Activated CD4-positive, alpha-beta memory T cell treated with anti-CD3 and anti-CD28 coated beads for 36 hours (primary cell): Measurements from ENCODE around the gene TXNRD3. TPM values are rescaled to one million over a fixed set of nuclear protein-coding genes. Genes with fewer than 3 reads are reported as not detected.

Experiments used
- CTCF ChIA-PET: fragments of 350-600 bp; sonication (Branson Sonifier 250); formaldehyde crosslinking; loops from one replicate; lab custom pipeline; 2021; ENCODE audit warnings: antibody characterized with exemption, inconsistent platforms; lab: Charles Lee
- POLR2A ChIA-PET: fragments of 350-600 bp; sonication (Branson Sonifier 250); formaldehyde crosslinking; loops from one replicate; lab custom pipeline; 2021; ENCODE audit warnings: antibody characterized with exemption; lab: Charles Lee
- DNase-seq: peaks from one replicate; pipeline ENCODE4 v3.0.0-alpha.2; 2020
- H3K27ac Mint-ChIP-seq: one replicate; pipeline ENCODE4 v1.8.0; 2021; ENCODE audit warnings: mixed read lengths
- H3K27me3 Mint-ChIP-seq: one replicate; pipeline ENCODE4 v1.8.0; 2021; ENCODE audit warnings: mixed read lengths
- H3K36me3 Mint-ChIP-seq: one replicate; pipeline ENCODE4 v1.8.0; 2021; ENCODE audit warnings: mixed read lengths
- H3K4me1 Mint-ChIP-seq: one replicate; pipeline ENCODE4 v1.8.0; 2021; ENCODE audit warnings: low read depth, mixed read lengths
- H3K4me3 Mint-ChIP-seq: one replicate; pipeline ENCODE4 v1.8.0; 2021; ENCODE audit warnings: mild to moderate bottlenecking, mixed read lengths
- H3K9me3 Mint-ChIP-seq: one replicate; pipeline ENCODE4 v1.8.0; 2021; ENCODE audit warnings: mixed read lengths
- intact Hi-C: fragments of 100-400 bp; cut with micrococcal nuclease; formaldehyde crosslinking; loops from one replicate; pipeline ENCODE4 v1.15.1; 2023
- total RNA-seq, 2 experiments: library from RNA; stranded (reverse); gene quantifications; one replicate each; pipeline ENCODE4 v1.2.3, GENCODE V29; 2021

TXNRD3 gene
- total RNA-seq, 2 experiments from 2014 or later = 1.3 to 2.0 TPM

- CTCF ChIA-PET = interaction anchor here (0.7 to 1.7 kb wide), 5 partner anchors 20 to 866 kb away, joined by 3 to 5 read pairs (median 4); no protein-coding TSS in a partner anchor
- Mint-ChIP-seq H3K4me3 (no peak overlapping the region), H3K36me3 (no peaks in the 10 kb centered on the region), H3K27me3 (peaks cover 10% of the 10 kb centered on the region), H3K4me1 (peaks cover 5% of the 10 kb centered on the region), H3K27ac (no peak overlapping the region), H3K9me3 (no peaks in the 10 kb centered on the region)
- DNase-seq = no peak
- POLR2A ChIA-PET = no interaction called here
- intact Hi-C loops = no loop called here
Measured at GRCh38 chr3:126682009-126682408, 27.1 kb upstream of the TXNRD3 start.

- Mint-ChIP-seq H3K36me3 (no peaks in the 10 kb centered on the region), H3K9me3 (no peaks in the 10 kb centered on the region), H3K4me1 (peaks cover 5% of the 10 kb centered on the region), H3K4me3 (no peak overlapping the region), H3K27ac (no peak overlapping the region), H3K27me3 (peaks cover 10% of the 10 kb centered on the region)
- ChIA-PET CTCF (interaction anchor here (1.4 to 3.8 kb wide), 5 partner anchors 9 to 865 kb away, joined by 4 to 57 read pairs (median 11); partner anchors contain the start of gene PLXNA1), POLR2A (no interaction called here)
- no peak for DNase-seq
- intact Hi-C loops = no loop called here
Measured at GRCh38 chr3:126680667-126681055, 25.7 kb upstream of the TXNRD3 start.

GRCh38 chr3:126679831-126680666 is 25.1 kb upstream of the TXNRD3 start:
- H3K4me3 Mint-ChIP-seq = no peak overlapping the region
- H3K36me3 Mint-ChIP-seq = no peaks in the 10 kb centered on the region
- intact Hi-C loops = loop anchor here (1.0 to 5.0 kb wide), 4 partner anchors 302 to 865 kb away; no protein-coding TSS in a partner anchor
- ChIA-PET POLR2A (no interaction called here), CTCF (interaction anchor here (0.6 to 3.8 kb wide), 17 partner anchors 9 to 866 kb away, joined by 3 to 57 read pairs (median 4); partner anchors contain the start of gene PLXNA1)
- no peak overlapping the region for H3K27ac Mint-ChIP-seq
- peaks cover 5% of the 10 kb centered on the region for H3K4me1 Mint-ChIP-seq
- H3K27me3 Mint-ChIP-seq = peaks cover 10% of the 10 kb centered on the region
- DNase-seq = no peak
- H3K9me3 Mint-ChIP-seq = no peaks in the 10 kb centered on the region

GRCh38 chr3:126679318-126679751 is 24.4 kb upstream of the TXNRD3 start:
- DNase-seq = peak; percentile 84
- intact Hi-C loops = loop anchor here (1.0 to 5.0 kb wide), 4 partner anchors 303 to 865 kb away; no protein-coding TSS in a partner anchor
- Mint-ChIP-seq H3K27ac (no peak overlapping the region), H3K9me3 (peaks cover 5% of the 10 kb centered on the region), H3K36me3 (peaks cover 2% of the 10 kb centered on the region), H3K4me1 (peaks cover 5% of the 10 kb centered on the region), H3K4me3 (peak overlapping the region; percentile 28), H3K27me3 (peaks cover 13% of the 10 kb centered on the region)
- ChIA-PET CTCF (interaction anchor here (0.6 to 3.8 kb wide), 19 partner anchors 8 to 867 kb away, joined by 3 to 57 read pairs (median 4); partner anchors contain the start of gene PLXNA1), POLR2A (no interaction called here)

GRCh38 chr3:126678693-126679317 is 23.9 kb upstream of the TXNRD3 start:
- Mint-ChIP-seq H3K27me3 (peaks cover 13% of the 10 kb centered on the region), H3K9me3 (peaks cover 6% of the 10 kb centered on the region), H3K36me3 (peaks cover 2% of the 10 kb centered on the region), H3K4me1 (peaks cover 5% of the 10 kb centered on the region), H3K27ac (no peak overlapping the region), H3K4me3 (peak overlapping the region; percentile 28)
- ChIA-PET CTCF (interaction anchor here (0.8 to 3.8 kb wide), 14 partner anchors 16 to 867 kb away, joined by 3 to 57 read pairs (median 4); partner anchors contain the start of gene PLXNA1), POLR2A (no interaction called here)
- no peak for DNase-seq
- intact Hi-C loops = loop anchor here (1.0 to 5.0 kb wide), 4 partner anchors 303 to 866 kb away; no protein-coding TSS in a partner anchor

GRCh38 chr3:126677862-126678503 is 23.1 kb upstream of the TXNRD3 start:
- Mint-ChIP-seq H3K36me3 (peaks cover 2% of the 10 kb centered on the region), H3K9me3 (peaks cover 8% of the 10 kb centered on the region)
- POLR2A ChIA-PET = no interaction called here

GRCh38 chr3:126676919-126677705 is 22.2 kb upstream of the TXNRD3 start:
- H3K4me1 Mint-ChIP-seq = peaks cover 5% of the 10 kb centered on the region
- ChIA-PET CTCF (interaction anchor here (1.2 to 3.8 kb wide), 2 partner anchors 779 to 869 kb away, joined by 4 to 57 read pairs; no protein-coding TSS in a partner anchor), POLR2A (no interaction called here)
- peaks cover 13% of the 10 kb centered on the region for H3K27me3 Mint-ChIP-seq
- H3K36me3 Mint-ChIP-seq = peaks cover 2% of the 10 kb centered on the region
- H3K4me3 Mint-ChIP-seq = no peak overlapping the region
- intact Hi-C loops = loop anchor here (5.0 kb wide), 1 partner anchor 795 kb away; no protein-coding TSS in a partner anchor
- no peak overlapping the region for H3K27ac Mint-ChIP-seq
- DNase-seq = no peak
- H3K9me3 Mint-ChIP-seq = peaks cover 8% of the 10 kb centered on the region

More at GRCh38 chr3:126677862-126678503, 23.1 kb upstream of the TXNRD3 start:
- Mint-ChIP-seq H3K4me3 (no peak overlapping the region), H3K4me1 (peaks cover 5% of the 10 kb centered on the region), H3K27me3 (peaks cover 13% of the 10 kb centered on the region), H3K27ac (no peak overlapping the region)
- DNase-seq = no peak
- intact Hi-C loops = loop anchor here (2.0 to 5.0 kb wide), 2 partner anchors 794 to 867 kb away; no protein-coding TSS in a partner anchor
- CTCF ChIA-PET = interaction anchor here (0.8 to 3.8 kb wide), 7 partner anchors 19 to 868 kb away, joined by 3 to 57 read pairs (median 4); partner anchors contain the start of gene PLXNA1

GRCh38 chr3:126672741-126673140 is 17.8 kb upstream of the TXNRD3 start:
- ChIA-PET POLR2A (interaction anchor here (0.6 kb wide), 1 partner anchor 58 kb away, joined by 3 read pairs; no protein-coding TSS in a partner anchor), CTCF (interaction anchor here (1.3 kb wide), 1 partner anchor 783 kb away, joined by 4 read pairs; no protein-coding TSS in a partner anchor)
- Mint-ChIP-seq H3K27ac (no peak overlapping the region), H3K4me1 (peaks cover 5% of the 10 kb centered on the region), H3K36me3 (peaks cover 2% of the 10 kb centered on the region), H3K4me3 (no peak overlapping the region), H3K9me3 (peaks cover 17% of the 10 kb centered on the region), H3K27me3 (peaks cover 6% of the 10 kb centered on the region)
- intact Hi-C loops = no loop called here
- DNase-seq = no peak

- no peak for DNase-seq
- H3K4me3 Mint-ChIP-seq = no peak overlapping the region
- CTCF ChIA-PET = no interaction called here
- POLR2A ChIA-PET = interaction anchor here (0.6 kb wide), 1 partner anchor 58 kb away, joined by 3 read pairs; no protein-coding TSS in a partner anchor
- peaks cover 2% of the 10 kb centered on the region for H3K36me3 Mint-ChIP-seq
- intact Hi-C loops = no loop called here
- H3K4me1 Mint-ChIP-seq = peaks cover 5% of the 10 kb centered on the region
- H3K9me3 Mint-ChIP-seq = peaks cover 17% of the 10 kb centered on the region
- H3K27ac Mint-ChIP-seq = no peak overlapping the region
- H3K27me3 Mint-ChIP-seq = peaks cover 3% of the 10 kb centered on the region
Measured at GRCh38 chr3:126672340-126672739, 17.4 kb upstream of the TXNRD3 start.

- no peak for DNase-seq
- Mint-ChIP-seq H3K4me3 (no peak overlapping the region), H3K36me3 (peaks cover 2% of the 10 kb centered on the region), H3K27me3 (peaks cover 3% of the 10 kb centered on the region), H3K27ac (no peak overlapping the region), H3K4me1 (peaks cover 5% of the 10 kb centered on the region), H3K9me3 (peaks cover 17% of the 10 kb centered on the region)
- CTCF ChIA-PET = interaction anchor here (1.0 kb wide), 1 partner anchor 9 kb away, joined by 4 read pairs; no protein-coding TSS in a partner anchor
- intact Hi-C loops = no loop called here
- POLR2A ChIA-PET = no interaction called here
Measured at GRCh38 chr3:126671521-126671920, 16.6 kb upstream of the TXNRD3 start.
